Transverse colon (tissue), 4 donors: ENCODE measurements around the gene BCOR. TPM values are rescaled to one million over a fixed set of nuclear protein-coding genes. Genes with fewer than 3 reads are reported as not detected.

Experiments
- DNase-seq: peaks from one replicate; pipeline ENCODE4 v3.0.0-alpha.2; 2019
- H3K27ac ChIP-seq, 4 donors: fragments of 200-600 bp; sonication (generic); 2 replicates each; pipeline ENCODE4 v1.5.1; 2016 to 2018; ENCODE audit warnings: inconsistent platforms in 4 of 4
- H3K27me3 ChIP-seq: fragments of 200-600 bp; sonication (generic); 2 replicates; pipeline ENCODE4 v1.5.1; 2017; ENCODE audit warnings: inconsistent platforms
- H3K36me3 ChIP-seq, 4 donors: fragments of 200-600 bp; sonication (generic); 2 replicates each; pipeline ENCODE4 v1.5.1; 2017 to 2019; ENCODE audit warnings: inconsistent platforms in 4 of 4
- H3K4me1 ChIP-seq, 4 donors: fragments of 200-600 bp; sonication (generic); 2 replicates each; pipeline ENCODE4 v1.5.1; 2017 to 2020; ENCODE audit warnings: inconsistent platforms in 4 of 4
- H3K4me3 ChIP-seq, 4 donors: fragments of 200-600 bp; sonication (generic); 1 replicate in 1 of 4; 2 replicates in 3 of 4; pipeline versions ENCODE4 v1.5.1 to v1.6.1; 2017 to 2019; ENCODE audit warnings: inconsistent platforms in 4 of 4
- H3K9me3 ChIP-seq, 2 donors: fragments of 200-600 bp; sonication (generic); 2 replicates each; pipeline ENCODE4 v1.5.1; 2017 to 2019; ENCODE audit warnings: inconsistent platforms in 2 of 2
- CTCF ChIP-seq, 5 experiments: fragments of 200-600 bp in 3 of 5; fragments of 450-650 bp in 2 of 5; sonication (generic) in 3 of 5; IDR thresholded peaks; 1 replicate in 2 of 5; 2 replicates in 3 of 5; pipeline ENCODE4 v1.5.1; 2016 to 2017; ENCODE audit warnings: antibody characterized with exemption in 5 of 5, inconsistent platforms in 3 of 5, mild to moderate bottlenecking in 2 of 5, moderate library complexity in 1 of 5
- EP300 ChIP-seq: sonication (generic); formaldehyde crosslinking; IDR thresholded peaks from one replicate; pipeline ENCODE4 v1.6.1; 2017; ENCODE audit warnings: antibody characterized with exemption, low read depth
- POLR2A ChIP-seq: fragments of 450-650 bp; IDR thresholded peaks from one replicate; pipeline ENCODE4 v1.6.1; 2016; ENCODE audit warnings: antibody characterized with exemption, mild to moderate bottlenecking, moderate library complexity
- POLR2AphosphoS5 ChIP-seq, 3 donors: sonication (generic); formaldehyde crosslinking; IDR thresholded peaks; one replicate each; pipeline ENCODE4 v1.6.1; 2016; ENCODE audit warnings: antibody characterized with exemption in 3 of 3
- WGBS, 2 donors: methylation state at CpG; one replicate each; pipeline ENCODE4 v1.1.5; 2018; ENCODE audit warnings: low coverage in 1 of 2; 5-methylcytosine and 5-hydroxymethylcytosine counted together
- in situ Hi-C, 4 donors: fragments of 200-750 bp; cut with MboI; loops; one replicate each; pipeline versions ENCODE4 v1.15.0 to v1.15.1; 2017; ENCODE audit warnings: low sequenced_read_pairs in 3 of 4, low pct_ligation_motif_present in 1 of 4, low pct_unique_long_range_greater_than_20kb in 1 of 4
- intact Hi-C: fragments of 100-400 bp; cut with DNase I; formaldehyde crosslinking; loops from one replicate; pipeline ENCODE4 v1.15.1; 2023; ENCODE audit warnings: low total_unique reads
- total RNA-seq, 4 donors: library from RNA; depleted of rRNA; stranded (reverse); fragments of >200 nt; gene quantifications; one replicate each; pipeline ENCODE4 v1.1.0, GENCODE V29; 2016

BCOR gene
- total RNA-seq, 4 donors from 2014 or later, result 17.9 to 27.8 (median 20.4) TPM

GRCh38 chrX:40107291-40108161 is 9.8 kb upstream of the BCOR start:
- TF ChIP-seq POLR2AphosphoS5 (IDR thresholded peaks at IDR 0.05) (peak in 2 of 3 donors; percentile 17 to 40), POLR2A (no peak)
- Histone ChIP-seq H3K27ac (peak overlapping the region; percentile 91 to 96 (median 94)), H3K36me3 (no peaks in the 10 kb centered on the region), H3K27me3 (no peaks in the 10 kb centered on the region), H3K4me3 (peak overlapping the region in 3 of 4 donors; percentile 44 to 65 (median 50)), H3K9me3 (no peaks in the 10 kb centered on the region), H3K4me1 (peaks cover 5 to 39% (median 28%) of the 10 kb centered on the region in 4 donors)
- intact Hi-C loops (no loop called here), in situ Hi-C loops (no loop called here)
- peak; percentile 72 for DNase-seq
- 32% methylated on average over 64 of the region's 76 CpGs; no CpG with 5 or more reads in 1 of the 2 donors for WGBS, 2 donors

DNA sequence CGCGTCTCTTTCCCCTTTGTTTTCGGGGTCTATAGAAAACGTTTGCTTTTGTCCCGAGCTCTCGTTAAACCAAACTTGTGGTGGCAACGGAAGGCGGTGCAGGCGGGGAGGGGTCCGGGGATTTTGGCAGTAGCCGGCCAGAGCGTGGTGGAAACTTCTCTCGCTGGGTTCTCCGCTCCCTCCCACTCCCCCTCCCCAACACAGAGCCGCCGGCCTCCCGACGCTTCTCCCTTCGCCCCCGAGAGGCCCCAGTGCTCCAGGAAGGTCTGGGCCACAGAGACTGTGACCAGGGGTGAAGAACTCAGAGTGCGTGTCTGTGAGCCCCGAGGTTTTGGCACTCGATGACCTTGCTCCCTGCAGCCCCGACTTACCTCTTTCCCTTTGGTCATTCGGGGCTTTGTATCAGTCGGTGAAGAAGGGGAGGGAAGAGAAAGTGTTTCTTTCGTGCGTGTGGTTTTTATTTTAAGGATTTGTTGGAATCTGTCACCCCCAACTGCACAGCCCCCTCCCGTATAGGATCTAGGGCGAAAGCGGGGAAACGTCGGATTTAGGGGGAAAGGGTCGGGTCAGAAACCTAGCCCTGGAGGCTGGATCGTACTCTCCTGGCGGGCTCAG is 9.0 kb upstream of the BCOR start:
- Histone ChIP-seq H3K4me3 (peak overlapping the region in 3 of 4 donors; percentile 44 to 65 (median 50)), H3K27ac (peak overlapping the region; percentile 91 to 96 (median 94)), H3K9me3 (no peaks in the 10 kb centered on the region), H3K36me3 (no peaks in the 10 kb centered on the region), H3K4me1 (peaks cover 5 to 39% (median 28%) of the 10 kb centered on the region in 4 donors), H3K27me3 (no peaks in the 10 kb centered on the region)
- intact Hi-C loops, result no loop called here
- in situ Hi-C loops, result no loop called here
- 31% methylated on average over 35 of the region's 36 CpGs; no CpG with 5 or more reads in 1 of the 2 donors for WGBS, 2 donors
- TF ChIP-seq CTCF (IDR thresholded peaks at IDR 0.05) (no peak), POLR2A (peak; percentile 32), POLR2AphosphoS5 (IDR thresholded peaks at IDR 0.05) (no peak)
- no peak for DNase-seq

GRCh38 chrX:40105835-40106675 is 8.3 kb upstream of the BCOR start:
- Histone ChIP-seq H3K36me3 (no peaks in the 10 kb centered on the region), H3K9me3 (no peaks in the 10 kb centered on the region), H3K27ac (peak overlapping the region; percentile 91 to 96 (median 94)), H3K4me3 (peak overlapping the region; percentile 44 to 65 (median 49)), H3K4me1 (peaks cover 5 to 39% (median 28%) of the 10 kb centered on the region in 4 donors), H3K27me3 (no peaks in the 10 kb centered on the region)
- intact Hi-C loops, result no loop called here
- DNase-seq, result peak; percentile 78
- TF ChIP-seq EP300, result no peak
- TF ChIP-seq POLR2A, result peak; percentile 20
- peak; percentile 27 to 49 (median 44) for TF ChIP-seq POLR2AphosphoS5 (IDR thresholded peaks at IDR 0.05)
- no peak for TF ChIP-seq CTCF (IDR thresholded peaks at IDR 0.05)
- WGBS, 2 donors, result 30% methylated on average over 50 of the region's 85 CpGs; no CpG with 5 or more reads in 1 of the 2 donors
- in situ Hi-C loops, result no loop called here

GRCh38 chrX:40104985-40105834 is 7.5 kb upstream of the BCOR start:
- Histone ChIP-seq H3K27me3 (no peaks in the 10 kb centered on the region), H3K4me3 (peak overlapping the region; percentile 44 to 65 (median 49)), H3K9me3 (no peaks in the 10 kb centered on the region), H3K4me1 (peaks cover 5 to 41% (median 28%) of the 10 kb centered on the region in 4 donors), H3K36me3 (no peaks in the 10 kb centered on the region), H3K27ac (peak overlapping the region; percentile 91 to 96 (median 94))
- intact Hi-C loops (no loop called here), in situ Hi-C loops (no loop called here)
- TF ChIP-seq EP300 (no peak), POLR2AphosphoS5 (IDR thresholded peaks at IDR 0.05) (peak in 1 of 3 donors; percentile 7)
- WGBS, 2 donors, result 28% methylated on average over 45 of the region's 94 CpGs; no CpG with 5 or more reads in 1 of the 2 donors
- peak; percentile 57 for DNase-seq
